GM12892 (cell line): ENCODE measurements around the gene ZFPM1.

Source experiments
- DNase-seq: peaks from one replicate; pipeline ENCODE4 v3.0.0; 2011; ENCODE audit not compliant: insufficient read length
- FAIRE-seq: peaks from 2 replicates; lab custom pipeline; 2011; peaks lifted over from hg19 to GRCh38; lab: Jason Lieb, UNC
- POLR2A ChIP-seq: IDR thresholded peaks from 2 replicates; pipeline ENCODE4 v1.6.1; 2011; ENCODE audit warnings: low read depth, low read length, control low read depth
- POLR2AphosphoS5 ChIP-seq: IDR thresholded peaks from 2 replicates; pipeline ENCODE4 v1.6.1; 2011; ENCODE audit warnings: low read depth, low read length, control low read depth
- TAF1 ChIP-seq: IDR thresholded peaks from 2 replicates; pipeline ENCODE4 v1.6.1; 2011; ENCODE audit warnings: low read depth, mild to moderate bottlenecking, control low read depth, low read length, borderline replicate concordance

ZFPM1 gene

GRCh38 chr16:88486398-88487123 is 33.5 kb downstream of the ZFPM1 start:
- DNase-seq (no peak), FAIRE-seq (no peak)
- TF ChIP-seq POLR2AphosphoS5: no peak
- TF ChIP-seq POLR2A: no peak
- TF ChIP-seq TAF1: no peak

- no peak for FAIRE-seq
- TF ChIP-seq POLR2AphosphoS5: no peak
- no peak for TF ChIP-seq POLR2A
- TF ChIP-seq TAF1: no peak
- DNase-seq: no peak
Measured at GRCh38 chr16:88487124-88487432, 34.0 kb downstream of the ZFPM1 start.

GRCh38 chr16:88487920-88488851 is 35.1 kb downstream of the ZFPM1 start:
- TF ChIP-seq POLR2AphosphoS5: no peak
- TF ChIP-seq TAF1: no peak
- TF ChIP-seq POLR2A: no peak
- no peak for FAIRE-seq
- DNase-seq: no peak

- TF ChIP-seq TAF1 (no peak), POLR2A (no peak), POLR2AphosphoS5 (no peak)
- DNase-seq (no peak), FAIRE-seq (no peak)
Measured at GRCh38 chr16:88489163-88489741, 36.2 kb downstream of the ZFPM1 start.

- FAIRE-seq: no peak
- TF ChIP-seq POLR2AphosphoS5: no peak
- no peak for DNase-seq
Measured at GRCh38 chr16:88491001-88491559, 38.0 kb downstream of the ZFPM1 start.

- TF ChIP-seq POLR2AphosphoS5 (no peak), TAF1 (no peak), POLR2A (no peak)
- FAIRE-seq (no peak), DNase-seq (no peak)
Measured at GRCh38 chr16:88491560-88492310, 38.7 kb downstream of the ZFPM1 start.

- DNase-seq (no peak), FAIRE-seq (no peak)
- TF ChIP-seq TAF1 (no peak), POLR2A (no peak), POLR2AphosphoS5 (no peak)
Measured at GRCh38 chr16:88493879-88494278, 40.8 kb downstream of the ZFPM1 start.

GRCh38 chr16:88494335-88495154 is 41.5 kb downstream of the ZFPM1 start:
- no peak for FAIRE-seq
- TF ChIP-seq POLR2A (no peak), TAF1 (no peak), POLR2AphosphoS5 (no peak)

GRCh38 chr16:88495268-88495772 is 42.2 kb downstream of the ZFPM1 start:
- TF ChIP-seq TAF1: no peak
- TF ChIP-seq POLR2AphosphoS5: no peak
- TF ChIP-seq POLR2A: no peak
- FAIRE-seq: no peak
- DNase-seq: no peak

More at GRCh38 chr16:88494335-88495154, 41.5 kb downstream of the ZFPM1 start:
- no peak for DNase-seq

GRCh38 chr16:88497561-88498462 is 44.7 kb downstream of the ZFPM1 start:
- TF ChIP-seq POLR2AphosphoS5 (no peak), TAF1 (no peak), POLR2A (no peak)
- DNase-seq (no peak), FAIRE-seq (no peak)
